Liver (tissue), 3 donors: ENCODE measurements around the gene TEAD2.

ENCODE experiments used
- FOXA1 ChIP-seq: IDR thresholded peaks from 2 replicates; pipeline ENCODE4 v1.6.1; 2016; ENCODE audit warnings: antibody characterized with exemption
- GABPA ChIP-seq, 2 donors: IDR thresholded peaks in 1 of 2; conservative IDR thresholded peaks in 1 of 2; 2 replicates each; pipeline ENCODE4 v1.6.1; 2016; ENCODE audit warnings: antibody characterized with exemption in 2 of 2, mild to moderate bottlenecking in 1 of 2, moderate library complexity in 1 of 2
- JUND ChIP-seq, 2 donors: IDR thresholded peaks; 2 replicates each; pipeline ENCODE4 v1.6.1; 2016; ENCODE audit warnings: antibody characterized with exemption in 2 of 2
- RAD21 ChIP-seq, 2 donors: IDR thresholded peaks; 2 replicates each; pipeline ENCODE4 v1.6.1; 2016; ENCODE audit warnings: antibody characterized with exemption in 2 of 2, mild to moderate bottlenecking in 2 of 2
- RXRA ChIP-seq, 2 donors: IDR thresholded peaks; 2 replicates each; pipeline ENCODE4 v1.6.1; 2017 to 2018; ENCODE audit warnings: antibody characterized with exemption in 2 of 2, mild to moderate bottlenecking in 1 of 2
- SP1 ChIP-seq: IDR thresholded peaks from 2 replicates; pipeline ENCODE4 v1.6.1; 2018; ENCODE audit warnings: antibody characterized with exemption, mild to moderate bottlenecking
- TAF1 ChIP-seq: conservative IDR thresholded peaks from 2 replicates; pipeline ENCODE4 v1.6.1; 2016; ENCODE audit warnings: antibody characterized with exemption, mild to moderate bottlenecking
- YY1 ChIP-seq: IDR thresholded peaks from 2 replicates; pipeline ENCODE4 v1.6.1; 2016; ENCODE audit warnings: antibody characterized with exemption, mild to moderate bottlenecking
- TF ChIP-seq, protein P1 (sequence below): fragments of 150-350 bp; IDR thresholded peaks from 2 replicates; pipeline ENCODE4 v1.5.1; 2017; ENCODE audit warnings: improper control_type of control experiment, low read depth, low read length; ENCODE audit not compliant: missing input control
- TF ChIP-seq, protein P2 (sequence below): IDR thresholded peaks from 2 replicates; pipeline ENCODE4 v1.6.1; 2016; ENCODE audit warnings: antibody characterized with exemption
- TF ChIP-seq, protein P3 (sequence below): IDR thresholded peaks from 2 replicates; pipeline ENCODE4 v1.6.1; 2016; ENCODE audit warnings: antibody characterized with exemption, mild to moderate bottlenecking
- TF ChIP-seq, protein P4 (sequence below): IDR thresholded peaks from 2 replicates; pipeline ENCODE4 v1.6.1; 2016; ENCODE audit warnings: antibody characterized with exemption
- donor health status: healthy.
- donor health status: healthy.

DNA sequence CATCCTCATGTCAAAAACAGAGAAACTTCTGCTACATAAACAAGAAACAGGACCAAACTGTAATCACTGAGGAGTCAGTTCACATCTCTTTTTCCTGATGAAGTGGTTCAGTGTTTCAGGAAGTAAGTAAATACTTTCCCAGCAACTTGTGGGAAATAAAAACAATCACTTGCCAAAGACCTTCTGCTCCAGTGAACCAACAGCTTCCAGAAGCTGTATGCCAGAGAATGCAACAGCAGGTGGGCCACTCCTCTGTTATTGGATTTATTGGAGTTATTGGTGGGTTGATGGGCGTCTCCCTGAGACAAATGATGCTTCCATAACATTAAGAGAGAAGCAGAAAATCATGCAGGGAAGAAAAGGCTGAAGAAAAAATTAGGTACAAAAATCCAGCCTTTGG is 47.1 kb downstream of the TEAD2 start:
- no peak for TF ChIP-seq GABPA (IDR thresholded peaks at IDR 0.05 in 1 of 2, conservative IDR thresholded peaks at IDR 0.05 in 1 of 2)
- TF ChIP-seq, protein P1, sequence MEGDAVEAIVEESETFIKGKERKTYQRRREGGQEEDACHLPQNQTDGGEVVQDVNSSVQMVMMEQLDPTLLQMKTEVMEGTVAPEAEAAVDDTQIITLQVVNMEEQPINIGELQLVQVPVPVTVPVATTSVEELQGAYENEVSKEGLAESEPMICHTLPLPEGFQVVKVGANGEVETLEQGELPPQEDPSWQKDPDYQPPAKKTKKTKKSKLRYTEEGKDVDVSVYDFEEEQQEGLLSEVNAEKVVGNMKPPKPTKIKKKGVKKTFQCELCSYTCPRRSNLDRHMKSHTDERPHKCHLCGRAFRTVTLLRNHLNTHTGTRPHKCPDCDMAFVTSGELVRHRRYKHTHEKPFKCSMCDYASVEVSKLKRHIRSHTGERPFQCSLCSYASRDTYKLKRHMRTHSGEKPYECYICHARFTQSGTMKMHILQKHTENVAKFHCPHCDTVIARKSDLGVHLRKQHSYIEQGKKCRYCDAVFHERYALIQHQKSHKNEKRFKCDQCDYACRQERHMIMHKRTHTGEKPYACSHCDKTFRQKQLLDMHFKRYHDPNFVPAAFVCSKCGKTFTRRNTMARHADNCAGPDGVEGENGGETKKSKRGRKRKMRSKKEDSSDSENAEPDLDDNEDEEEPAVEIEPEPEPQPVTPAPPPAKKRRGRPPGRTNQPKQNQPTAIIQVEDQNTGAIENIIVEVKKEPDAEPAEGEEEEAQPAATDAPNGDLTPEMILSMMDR: no peak
- TF ChIP-seq, protein P2, sequence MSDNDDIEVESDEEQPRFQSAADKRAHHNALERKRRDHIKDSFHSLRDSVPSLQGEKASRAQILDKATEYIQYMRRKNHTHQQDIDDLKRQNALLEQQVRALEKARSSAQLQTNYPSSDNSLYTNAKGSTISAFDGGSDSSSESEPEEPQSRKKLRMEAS: no peak
- TF ChIP-seq RAD21 (IDR thresholded peaks at IDR 0.05): no peak
- TF ChIP-seq JUND (IDR thresholded peaks at IDR 0.05): no peak
- TF ChIP-seq RXRA (IDR thresholded peaks at IDR 0.05): no peak
- TF ChIP-seq SP1: no peak
- TF ChIP-seq TAF1: no peak
- TF ChIP-seq FOXA1: no peak
- TF ChIP-seq YY1: no peak
- TF ChIP-seq, protein P3, sequence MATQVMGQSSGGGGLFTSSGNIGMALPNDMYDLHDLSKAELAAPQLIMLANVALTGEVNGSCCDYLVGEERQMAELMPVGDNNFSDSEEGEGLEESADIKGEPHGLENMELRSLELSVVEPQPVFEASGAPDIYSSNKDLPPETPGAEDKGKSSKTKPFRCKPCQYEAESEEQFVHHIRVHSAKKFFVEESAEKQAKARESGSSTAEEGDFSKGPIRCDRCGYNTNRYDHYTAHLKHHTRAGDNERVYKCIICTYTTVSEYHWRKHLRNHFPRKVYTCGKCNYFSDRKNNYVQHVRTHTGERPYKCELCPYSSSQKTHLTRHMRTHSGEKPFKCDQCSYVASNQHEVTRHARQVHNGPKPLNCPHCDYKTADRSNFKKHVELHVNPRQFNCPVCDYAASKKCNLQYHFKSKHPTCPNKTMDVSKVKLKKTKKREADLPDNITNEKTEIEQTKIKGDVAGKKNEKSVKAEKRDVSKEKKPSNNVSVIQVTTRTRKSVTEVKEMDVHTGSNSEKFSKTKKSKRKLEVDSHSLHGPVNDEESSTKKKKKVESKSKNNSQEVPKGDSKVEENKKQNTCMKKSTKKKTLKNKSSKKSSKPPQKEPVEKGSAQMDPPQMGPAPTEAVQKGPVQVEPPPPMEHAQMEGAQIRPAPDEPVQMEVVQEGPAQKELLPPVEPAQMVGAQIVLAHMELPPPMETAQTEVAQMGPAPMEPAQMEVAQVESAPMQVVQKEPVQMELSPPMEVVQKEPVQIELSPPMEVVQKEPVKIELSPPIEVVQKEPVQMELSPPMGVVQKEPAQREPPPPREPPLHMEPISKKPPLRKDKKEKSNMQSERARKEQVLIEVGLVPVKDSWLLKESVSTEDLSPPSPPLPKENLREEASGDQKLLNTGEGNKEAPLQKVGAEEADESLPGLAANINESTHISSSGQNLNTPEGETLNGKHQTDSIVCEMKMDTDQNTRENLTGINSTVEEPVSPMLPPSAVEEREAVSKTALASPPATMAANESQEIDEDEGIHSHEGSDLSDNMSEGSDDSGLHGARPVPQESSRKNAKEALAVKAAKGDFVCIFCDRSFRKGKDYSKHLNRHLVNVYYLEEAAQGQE: no peak
- TF ChIP-seq, protein P4, sequence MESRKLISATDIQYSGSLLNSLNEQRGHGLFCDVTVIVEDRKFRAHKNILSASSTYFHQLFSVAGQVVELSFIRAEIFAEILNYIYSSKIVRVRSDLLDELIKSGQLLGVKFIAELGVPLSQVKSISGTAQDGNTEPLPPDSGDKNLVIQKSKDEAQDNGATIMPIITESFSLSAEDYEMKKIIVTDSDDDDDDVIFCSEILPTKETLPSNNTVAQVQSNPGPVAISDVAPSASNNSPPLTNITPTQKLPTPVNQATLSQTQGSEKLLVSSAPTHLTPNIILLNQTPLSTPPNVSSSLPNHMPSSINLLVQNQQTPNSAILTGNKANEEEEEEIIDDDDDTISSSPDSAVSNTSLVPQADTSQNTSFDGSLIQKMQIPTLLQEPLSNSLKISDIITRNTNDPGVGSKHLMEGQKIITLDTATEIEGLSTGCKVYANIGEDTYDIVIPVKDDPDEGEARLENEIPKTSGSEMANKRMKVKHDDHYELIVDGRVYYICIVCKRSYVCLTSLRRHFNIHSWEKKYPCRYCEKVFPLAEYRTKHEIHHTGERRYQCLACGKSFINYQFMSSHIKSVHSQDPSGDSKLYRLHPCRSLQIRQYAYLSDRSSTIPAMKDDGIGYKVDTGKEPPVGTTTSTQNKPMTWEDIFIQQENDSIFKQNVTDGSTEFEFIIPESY: no peak
